Measurements from ENCODE around the gene TPTE2. TPM values are rescaled to one million over a fixed set of nuclear protein-coding genes. Genes with fewer than 3 reads are reported as not detected.
"Not testable (repeated sequence)": the region's sequence is repeated elsewhere in the genome, so short reads cannot be mapped to it uniquely, and the experiment has no call there.

The TPTE2 gene
- total RNA-seq, 1 donor from 2014 or later: not detected

DNA sequence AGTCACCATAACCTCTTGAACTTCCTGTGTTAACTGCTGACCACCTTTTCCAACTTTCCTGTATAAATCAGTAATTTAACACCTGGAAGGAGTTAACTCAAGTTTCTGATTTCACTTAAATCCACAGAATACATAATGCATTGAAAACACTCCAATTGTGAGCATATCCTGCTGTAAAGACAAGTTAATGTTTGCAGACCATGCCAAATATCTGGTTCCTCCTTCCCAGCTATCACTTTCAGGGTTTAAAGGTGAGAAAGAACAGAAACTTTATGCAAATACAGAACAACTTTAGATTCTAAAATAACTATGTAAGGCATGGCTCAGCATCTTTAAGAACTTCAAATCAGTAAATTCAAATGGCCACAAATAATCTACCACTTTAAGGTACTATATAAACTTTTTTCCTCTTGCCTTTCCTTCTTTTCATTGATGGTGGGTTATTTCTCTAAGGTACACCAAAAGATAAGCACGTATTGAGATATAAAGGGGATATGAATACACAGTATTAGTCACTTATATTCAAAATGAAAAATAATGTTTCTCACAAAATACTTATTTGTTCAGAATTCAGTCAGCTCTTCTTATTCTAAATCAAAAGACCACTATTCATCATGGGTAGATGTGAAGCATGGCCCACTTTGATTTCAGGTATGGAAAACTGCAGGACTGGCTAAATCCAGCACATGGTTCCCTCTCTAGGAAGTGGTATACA, 6.6 kb upstream of the TPTE2 start:
- no peak for DNase-seq

DNA sequence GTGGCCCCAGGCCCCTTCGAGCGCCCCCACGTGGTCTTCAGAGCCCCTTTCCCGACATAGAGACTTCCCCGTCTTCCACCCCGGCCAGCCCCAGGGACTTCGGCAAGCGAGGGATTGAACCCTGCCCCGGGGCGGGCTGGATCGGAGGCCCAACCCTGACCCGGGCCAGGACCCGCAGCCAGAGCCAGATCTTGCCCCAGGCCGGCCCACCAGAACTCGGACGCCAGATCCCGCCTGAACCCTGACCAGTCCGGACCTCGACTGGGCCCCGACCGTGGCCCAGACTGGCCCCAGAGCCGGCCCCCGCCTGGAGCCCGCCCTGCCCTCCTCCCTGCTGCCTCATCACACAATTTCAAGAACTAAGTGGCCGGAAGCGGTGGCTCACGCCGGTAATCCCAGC, 253 bp upstream of the TPTE2 start:
- DNase-seq: no peak

DNA sequence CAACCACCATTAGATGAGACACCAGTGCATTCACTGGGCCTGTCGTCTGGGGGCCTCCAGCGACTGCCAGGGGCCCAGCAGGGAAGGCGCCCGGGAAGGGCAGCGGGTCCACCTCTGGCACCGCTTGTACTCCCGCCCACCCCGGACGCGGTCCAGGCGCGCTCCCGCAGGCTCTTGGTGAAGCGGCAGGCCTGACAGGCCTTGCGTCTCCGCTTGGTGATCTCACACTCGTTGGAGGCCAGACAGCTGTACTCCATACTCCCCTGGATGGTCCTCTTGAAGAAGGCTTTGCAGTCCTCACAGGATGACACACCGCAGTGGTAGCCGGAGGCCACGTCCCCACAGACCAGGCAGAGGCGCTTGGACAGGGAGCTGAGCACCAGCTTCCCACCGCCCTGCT, 660 bp downstream of the TPTE2 start:
- not testable (repeated sequence) for DNase-seq

DNA sequence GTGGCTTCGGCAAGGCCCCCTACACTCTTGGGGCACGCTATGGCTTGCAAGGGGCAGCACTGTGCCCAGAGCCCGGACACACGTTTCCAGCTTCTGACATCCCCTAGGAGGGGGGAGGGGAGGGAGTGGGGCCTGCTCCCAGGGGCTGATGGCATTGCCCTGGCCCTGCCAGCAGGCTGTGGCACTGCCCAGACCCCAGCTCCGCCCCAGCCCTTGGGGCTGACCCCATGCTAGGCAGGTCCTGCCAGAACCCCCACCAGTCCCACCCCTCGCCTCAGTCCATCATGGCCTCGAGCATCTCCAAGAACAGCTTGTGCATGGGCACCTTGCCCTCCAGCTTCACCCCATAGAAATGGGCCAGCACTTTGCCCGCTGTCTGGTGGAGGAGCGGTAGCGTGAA, 1.6 kb downstream of the TPTE2 start:
- DNase-seq: not testable (repeated sequence)

DNA sequence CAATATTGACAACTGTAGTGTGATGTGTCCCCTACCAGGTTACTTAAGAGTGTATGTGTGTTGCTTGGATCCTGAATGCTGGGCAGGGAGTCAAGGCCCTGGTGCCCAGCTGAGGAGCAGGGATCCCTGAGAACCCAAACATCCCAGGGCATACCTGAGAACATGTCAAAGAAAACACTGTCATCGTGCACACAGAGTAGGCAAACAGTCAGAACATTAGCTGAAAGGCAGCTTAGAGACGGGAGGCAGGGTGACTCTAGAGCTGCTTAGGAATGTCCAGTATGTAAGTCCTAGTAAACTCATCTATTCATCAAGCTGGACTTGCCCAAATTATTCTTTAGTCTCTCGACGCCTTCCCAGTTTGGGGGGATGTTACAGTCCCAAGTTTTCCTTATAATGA, 4.0 kb downstream of the TPTE2 start:
- not testable (repeated sequence) for DNase-seq

DNA sequence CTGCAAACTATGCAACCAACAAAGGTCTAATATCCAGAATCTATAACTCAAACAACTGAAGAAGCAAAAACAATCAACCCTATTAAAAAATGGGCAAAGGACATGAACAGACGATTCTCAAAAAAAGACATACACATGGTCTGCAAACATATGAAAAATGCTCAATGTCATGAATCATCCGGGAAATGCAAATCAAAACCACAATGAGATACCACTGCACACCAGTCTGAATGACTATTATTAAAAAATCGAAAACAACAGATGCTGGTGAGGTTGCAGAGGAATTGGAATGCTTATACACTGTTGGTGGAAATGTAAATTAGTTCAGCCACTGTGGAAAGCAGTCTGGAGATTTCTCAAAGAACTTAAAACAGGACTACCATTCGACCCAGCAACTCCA, 12.1 kb downstream of the TPTE2 start:
- DNase-seq: not testable (repeated sequence)

DNA sequence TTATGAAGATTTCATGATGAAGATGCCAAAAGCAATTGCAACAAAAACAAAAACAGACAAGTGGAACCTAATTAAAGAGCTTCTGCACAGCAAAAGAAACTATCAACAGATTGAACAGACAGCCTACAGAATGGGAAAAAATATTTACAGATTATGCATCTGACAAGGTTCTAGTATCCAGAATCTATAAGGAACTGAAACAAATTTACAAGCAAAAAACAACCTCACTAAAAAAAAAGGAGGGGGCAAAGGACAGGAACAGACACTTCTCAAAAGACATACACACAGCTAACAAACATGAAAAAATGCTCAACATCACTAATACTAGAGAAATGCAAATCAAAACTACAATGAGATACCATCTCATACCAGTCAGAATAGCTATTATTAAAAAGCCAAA, 35.7 kb downstream of the TPTE2 start:
- not testable (repeated sequence) for DNase-seq

DNA sequence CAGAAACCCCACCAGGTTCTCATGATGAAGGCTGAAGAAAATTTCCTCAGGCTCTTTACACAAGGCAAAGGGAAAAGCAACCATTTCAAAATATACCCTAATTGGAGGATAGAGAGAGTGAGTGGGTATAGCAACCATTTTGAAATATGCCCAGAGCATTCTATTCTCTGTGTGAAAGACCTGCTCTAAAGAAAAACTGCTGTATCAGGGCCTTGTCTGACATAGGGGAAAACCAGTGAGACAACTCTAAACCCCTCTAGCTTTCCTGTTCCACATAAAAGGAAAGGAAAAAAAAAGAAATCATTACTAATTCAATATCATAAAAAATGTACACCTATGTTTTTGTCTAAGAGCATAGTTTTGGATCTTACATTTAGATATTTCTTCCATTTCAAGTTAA, 42.3 kb downstream of the TPTE2 start:
- DNase-seq: no peak

DNA sequence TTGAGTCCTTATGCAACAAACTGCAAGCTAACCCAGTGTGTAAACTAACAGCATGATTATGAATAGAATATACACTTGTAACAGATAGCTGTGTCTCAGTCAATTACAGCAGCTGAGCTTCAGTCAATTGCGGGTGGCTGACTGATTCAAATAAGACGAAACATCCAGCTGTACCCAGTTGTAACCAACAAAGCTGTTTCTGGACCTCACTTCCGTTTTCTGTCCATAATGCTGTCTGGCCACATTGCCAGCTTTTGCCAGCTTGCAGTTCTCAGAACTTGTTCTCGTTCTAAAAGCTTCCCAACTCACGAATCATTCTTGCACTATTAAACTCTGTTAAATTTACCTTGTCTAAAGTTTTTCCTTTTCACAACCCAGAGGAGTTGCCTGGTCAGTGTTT, 53.7 kb downstream of the TPTE2 start:
- not testable (repeated sequence) for DNase-seq

DNA sequence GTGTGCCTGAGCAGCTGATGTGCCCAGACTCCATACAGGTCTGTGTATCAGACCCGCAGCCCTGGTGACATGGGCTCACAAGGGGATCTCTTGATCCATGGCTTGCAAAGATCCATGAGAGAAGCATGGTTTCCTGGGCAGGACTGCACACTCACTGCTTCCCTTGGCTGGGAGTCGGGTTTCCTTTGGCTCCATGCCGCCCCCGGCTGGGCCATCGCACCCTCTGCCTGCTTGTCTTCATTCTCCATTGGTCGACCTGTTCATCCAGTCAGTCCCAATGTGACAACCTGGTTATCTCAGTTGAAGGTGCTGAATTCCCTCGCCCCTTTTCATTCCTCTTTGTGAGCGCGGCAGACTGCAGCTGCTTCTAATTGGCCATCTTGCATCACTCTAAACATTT, 101.2 kb downstream of the TPTE2 start:
- DNase-seq: not testable (repeated sequence)

DNA sequence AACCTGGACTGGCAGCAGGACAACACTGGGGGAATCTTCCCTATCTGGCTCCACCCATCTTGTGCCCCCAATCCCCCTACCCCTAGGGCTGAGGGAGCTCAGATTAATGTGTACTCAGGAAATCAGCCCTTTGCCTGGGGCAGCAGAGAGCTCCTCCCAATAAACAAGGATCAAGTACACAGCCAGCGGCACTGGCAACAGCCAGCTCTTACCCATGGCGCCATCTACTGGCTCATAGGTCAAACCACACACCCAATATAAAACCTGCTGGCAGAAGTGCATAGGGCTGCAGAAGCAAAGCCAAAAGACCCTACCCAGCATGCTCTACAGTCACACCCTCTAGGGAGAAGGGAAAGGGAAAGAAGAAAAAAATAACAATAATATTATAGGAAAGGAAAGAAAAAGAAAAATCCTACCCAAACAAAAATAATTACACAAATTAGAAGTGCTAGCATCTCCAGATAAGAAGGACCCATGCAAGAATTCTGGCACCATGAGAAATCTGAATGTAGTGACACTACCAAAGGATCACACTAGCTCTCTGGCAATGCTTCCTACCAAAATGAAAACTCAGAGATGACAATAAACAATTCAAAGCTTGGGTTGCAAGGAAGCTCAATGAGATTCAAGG, 122.2 kb downstream of the TPTE2 start:
- peak; percentile 6 for DNase-seq

DNA sequence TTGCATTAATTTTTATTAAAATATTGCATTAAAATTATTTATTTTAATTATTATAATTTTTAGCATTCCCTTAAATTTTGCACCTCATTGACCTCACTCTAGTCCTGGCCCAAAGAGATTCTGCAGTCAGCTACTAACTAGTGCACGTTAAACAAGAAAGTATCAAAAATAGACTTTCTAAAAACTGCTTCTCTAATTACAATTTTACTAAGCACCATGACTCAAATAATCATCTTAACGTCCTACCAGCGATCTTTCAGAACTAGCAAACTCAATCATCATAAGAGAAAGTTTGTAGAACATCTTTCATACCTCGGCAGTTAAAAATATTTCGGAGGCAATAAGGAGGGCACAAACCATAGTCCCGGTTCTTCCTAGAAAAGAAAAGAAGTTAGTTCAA, 123.6 kb downstream of the TPTE2 start:
- not testable (repeated sequence) for DNase-seq

DNA sequence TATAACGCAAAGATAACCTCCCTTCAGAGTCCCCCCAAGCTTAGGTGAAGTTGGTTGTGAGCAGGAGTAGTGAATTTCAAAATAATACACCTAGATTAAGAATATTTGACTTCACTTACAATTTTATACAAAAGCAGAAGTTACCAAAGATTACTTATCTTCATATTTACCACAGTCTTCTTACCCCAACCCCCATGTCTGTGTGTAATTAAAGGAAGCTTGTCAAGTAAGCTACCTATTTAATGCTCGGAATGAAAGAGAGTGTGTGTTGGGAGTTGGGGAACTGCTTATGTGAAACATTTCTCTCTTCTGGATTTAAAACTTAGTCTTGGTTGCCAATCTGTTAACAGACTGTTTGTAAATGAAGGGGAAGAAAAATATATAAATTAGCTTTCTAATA, 139.1 kb downstream of the TPTE2 start:
- DNase-seq: not testable (repeated sequence)

DNA sequence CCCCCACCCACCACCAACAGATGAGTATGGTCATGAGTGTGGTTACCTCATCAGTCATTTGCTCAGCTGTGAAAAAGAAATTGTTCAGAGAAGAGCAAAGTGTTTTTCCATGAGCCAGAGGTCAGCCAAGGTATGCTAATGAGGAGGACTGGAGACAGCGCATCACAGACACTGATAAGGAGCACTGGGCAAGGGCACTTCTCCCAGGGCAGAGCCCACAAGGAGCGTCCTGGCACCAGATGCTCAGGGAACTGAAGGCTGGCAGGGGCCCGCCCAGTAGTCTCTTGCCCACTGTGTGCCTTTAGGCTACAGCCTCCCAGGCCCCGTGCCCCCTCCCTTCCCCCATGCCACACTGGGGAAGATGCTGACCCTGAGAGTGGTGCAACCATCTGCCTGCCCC, 148.8 kb downstream of the TPTE2 start:
- DNase-seq: not testable (repeated sequence)

DNA sequence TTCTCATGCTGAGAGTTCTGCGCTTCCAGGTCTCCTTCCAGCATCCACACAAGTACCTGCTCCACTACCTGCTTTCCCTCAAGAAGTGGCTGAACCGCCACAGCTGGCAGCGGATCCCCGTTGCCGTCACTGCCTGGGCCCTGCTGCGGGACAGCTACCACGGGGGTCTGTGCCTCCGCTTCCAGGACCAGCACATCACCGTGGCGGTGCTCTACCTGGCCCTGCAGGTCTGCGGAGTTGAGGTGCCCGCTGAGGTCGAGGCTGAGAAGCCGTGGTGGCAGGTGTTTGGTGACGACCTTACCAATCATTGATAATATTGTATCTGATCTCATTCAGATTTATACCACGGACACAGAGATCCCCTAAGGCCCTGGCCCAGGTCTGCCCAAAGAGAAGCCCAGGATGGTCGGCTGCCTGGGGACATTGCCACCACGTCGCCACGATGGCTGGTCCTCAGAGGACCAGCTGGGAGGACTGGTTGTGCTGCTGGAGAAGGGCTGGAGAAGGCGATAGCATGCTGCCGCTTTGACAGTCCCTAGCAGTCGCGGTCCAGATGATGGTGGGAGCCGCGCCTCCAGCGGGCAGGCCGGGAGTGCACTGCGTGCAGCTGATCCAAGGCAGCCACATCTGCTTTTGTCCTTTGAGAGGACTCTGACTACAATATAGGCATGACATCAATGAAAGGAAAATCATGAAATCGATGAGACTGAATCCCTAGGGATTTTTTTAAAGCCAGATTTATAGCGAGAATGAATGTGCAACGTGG, 178.4 kb downstream of the TPTE2 start:
- not testable (repeated sequence) for DNase-seq

DNA sequence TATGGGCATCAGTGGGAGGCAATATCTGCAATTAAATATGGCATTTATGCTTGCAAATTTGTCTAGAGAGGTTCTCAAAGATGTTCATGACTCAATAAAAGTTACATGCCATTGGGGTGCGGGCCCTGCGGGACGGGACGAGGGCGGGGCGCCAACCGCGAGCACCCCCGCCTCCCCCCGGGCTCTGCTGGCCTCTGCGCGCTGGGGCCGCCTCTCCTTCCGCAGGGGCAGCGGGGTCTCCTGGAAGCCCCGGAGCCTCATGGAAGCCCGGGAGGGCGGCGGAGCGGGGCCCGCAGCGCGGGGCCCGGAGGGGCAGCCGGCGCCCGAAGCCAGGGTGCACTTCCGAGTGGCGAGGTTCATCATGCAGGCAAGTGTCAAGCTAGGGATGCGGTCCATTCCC, 179.2 kb downstream of the TPTE2 start:
- no peak for DNase-seq

Other genes with a start within 250 kb of the TPTE2 start
- 15.0 and 18.8 TPM in 2 replicates for gene MPHOSPH8, start 72.1 kb upstream of the TPTE2 start, total RNA-seq
- gene PSPC1, start 221.4 kb upstream of the TPTE2 start, total RNA-seq: 75.9 and 93.1 TPM in 2 replicates

Data from dermis blood vessel endothelial cell (primary cell).